Muscle layer of duodenum (tissue), 2 donors: Measurements from ENCODE around the gene TRPT1.
A peak's percentile ranks its signal among the peaks of the same experiment; 100 is the strongest.
"Not testable (repeated sequence)": the region's sequence is repeated elsewhere in the genome, so short reads cannot be mapped to it uniquely, and the experiment has no call there.

Experiments
- H3K27ac ChIP-seq: one replicate; pipeline ENCODE4 v1.7.0; 2013; ENCODE audit warnings: mild to moderate bottlenecking, low read length
- H3K27me3 ChIP-seq: one replicate; pipeline ENCODE4 v1.7.0; 2013; ENCODE audit warnings: low read depth, mild to moderate bottlenecking, control low read depth, low read length
- H3K36me3 ChIP-seq, 2 donors: one replicate each; pipeline ENCODE4 v1.7.0; 2013; ENCODE audit warnings: low read length in 2 of 2, control low read depth in 1 of 2, mild to moderate bottlenecking in 1 of 2; ENCODE audit not compliant: insufficient read depth in 2 of 2, control insufficient read depth in 1 of 2
- H3K4me1 ChIP-seq, 2 donors: one replicate each; pipeline ENCODE4 v1.7.0; 2013; ENCODE audit warnings: low read length in 2 of 2, mild to moderate bottlenecking in 2 of 2, control low read depth in 1 of 2, moderate library complexity in 1 of 2; ENCODE audit not compliant: insufficient read depth in 2 of 2, control insufficient read depth in 1 of 2
- H3K4me3 ChIP-seq, 2 donors: one replicate each; pipeline ENCODE4 v1.7.0; 2013; ENCODE audit warnings: low read length in 2 of 2, low read depth in 1 of 2, mild to moderate bottlenecking in 1 of 2
- H3K9me3 ChIP-seq, 2 donors: one replicate each; pipeline ENCODE4 v1.7.0; 2013; ENCODE audit warnings: low read length in 2 of 2, control low read depth in 1 of 2, mild to moderate bottlenecking in 1 of 2; ENCODE audit not compliant: control insufficient read depth in 1 of 2
- donor health status: healthy.

TRPT1 gene

DNA sequence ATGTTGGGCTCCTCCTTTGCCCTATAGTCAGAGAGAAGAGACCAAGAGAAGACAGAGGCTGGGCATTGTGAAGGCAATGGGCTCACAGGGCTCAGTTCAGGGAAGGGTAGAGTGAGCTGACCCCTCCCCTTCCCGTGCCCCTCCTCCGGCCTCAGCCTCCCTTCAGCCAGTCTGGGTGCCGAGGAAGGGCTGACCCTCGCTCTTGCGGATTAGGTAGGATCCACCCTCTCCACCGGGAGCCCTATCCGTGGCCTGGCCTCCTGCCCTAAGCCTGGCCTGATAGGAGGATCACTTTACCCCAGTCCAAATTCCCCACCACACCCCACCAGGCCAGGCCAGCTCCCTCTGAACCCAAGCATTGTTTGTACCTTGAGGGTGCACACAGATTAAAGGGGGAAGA lies 22.6 kb upstream of the TRPT1 start:
- H3K27ac ChIP-seq: no peak overlapping the region
- no peak overlapping the region for H3K4me3 ChIP-seq
- H3K4me1 ChIP-seq: peaks cover 3 to 49% of the 10 kb centered on the region in 2 donors
- no peaks in the 10 kb centered on the region for H3K27me3 ChIP-seq
- H3K9me3 ChIP-seq: no peaks in the 10 kb centered on the region
- no peaks in the 10 kb centered on the region for H3K36me3 ChIP-seq

DNA sequence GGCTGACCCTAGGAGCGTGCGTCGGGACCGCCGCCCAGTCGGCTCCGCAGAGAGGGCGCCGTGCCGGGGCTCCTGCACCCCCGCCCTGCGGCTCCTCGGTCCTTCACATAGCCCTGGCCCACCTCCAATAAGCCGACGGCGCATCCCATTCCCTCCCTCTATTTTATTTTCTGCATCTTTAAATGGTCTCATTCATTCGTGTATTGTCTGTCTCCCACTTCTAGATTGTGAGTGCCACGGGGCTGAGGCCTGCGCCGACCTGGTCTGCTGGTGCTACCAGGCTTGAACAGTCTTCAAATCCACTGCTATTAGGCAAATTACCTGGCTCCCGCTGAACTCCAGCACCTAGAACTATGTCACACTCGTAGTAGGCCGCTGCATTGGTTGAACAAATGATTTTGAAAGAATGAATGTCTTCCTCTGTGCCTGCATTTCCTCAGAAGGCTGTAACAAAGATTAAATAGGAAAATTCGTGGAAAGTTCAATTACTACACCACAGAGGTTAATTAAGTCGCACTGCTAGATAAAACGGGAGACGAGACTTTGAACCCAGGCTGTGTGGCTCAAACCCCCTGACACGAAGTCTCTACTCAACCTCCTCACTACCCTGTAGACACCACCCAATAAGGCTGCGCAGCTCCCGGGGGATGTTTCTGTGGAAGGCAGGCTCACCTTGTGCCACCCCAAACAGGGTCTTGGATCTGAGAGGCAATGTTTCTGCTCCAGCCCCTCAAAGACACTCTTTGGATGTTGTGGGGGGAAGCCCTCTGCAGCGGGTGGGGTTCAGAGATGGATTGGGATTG lies 21.9 kb upstream of the TRPT1 start:
- H3K27me3 ChIP-seq: no peaks in the 10 kb centered on the region
- H3K4me3 ChIP-seq: peak overlapping the region; percentile 91 to 98
- peaks cover 3 to 50% of the 10 kb centered on the region in 2 donors for H3K4me1 ChIP-seq
- no peak overlapping the region for H3K27ac ChIP-seq
- H3K9me3 ChIP-seq: no peaks in the 10 kb centered on the region
- no peaks in the 10 kb centered on the region for H3K36me3 ChIP-seq

DNA sequence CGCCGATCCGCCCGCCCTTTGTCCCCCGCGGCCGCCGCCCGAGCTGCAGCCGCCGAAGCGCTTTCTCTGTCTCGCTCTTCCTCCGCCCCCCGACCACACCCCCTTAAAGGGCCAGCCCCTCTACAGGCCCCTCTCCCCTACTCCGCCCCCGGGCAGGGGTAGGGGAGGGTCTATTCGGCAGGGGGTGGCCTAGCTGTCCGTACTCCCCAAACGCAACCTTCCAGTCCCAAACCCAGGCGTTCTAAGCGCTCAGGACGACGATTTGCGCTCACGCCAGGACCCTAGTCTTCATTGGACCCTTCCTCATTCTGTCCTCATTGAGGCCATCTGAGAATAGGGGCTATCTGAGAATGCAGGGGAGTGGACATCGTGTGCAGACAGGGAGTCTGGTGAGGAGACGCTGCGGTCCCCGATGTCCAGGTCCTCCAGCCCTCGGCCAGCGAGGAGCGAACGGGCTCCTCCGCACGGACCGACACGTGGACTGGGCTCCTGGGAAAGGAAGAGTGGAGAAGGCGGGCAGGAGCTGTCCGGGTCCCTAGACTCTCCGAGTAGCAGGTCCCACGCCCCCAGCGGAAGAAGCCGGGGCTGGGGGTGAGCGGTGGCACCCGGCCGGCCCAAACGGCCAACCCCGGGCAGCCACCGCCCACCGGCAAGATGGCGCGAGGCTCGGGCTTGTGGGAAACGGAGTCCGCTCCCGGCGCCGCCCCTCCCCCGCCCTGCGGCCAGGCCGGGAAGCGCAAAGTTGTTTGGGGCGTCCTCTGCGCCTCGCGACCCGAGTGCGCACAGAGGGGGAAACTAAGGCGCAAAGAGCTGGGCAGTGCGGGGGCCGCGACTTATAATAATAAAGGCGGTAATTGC lies 21.1 kb upstream of the TRPT1 start, which contains the start of gene PPP1R14B:
Gene PPP1R14B (minus strand): TSS at position 73 of the 858 bp plus-strand sequence. CDS start 270 bp downstream, outside the sequence.
- H3K4me3 ChIP-seq: peak within 1 kb of the TSS; percentile 91 to 98
- peaks cover 8 to 50% of the 10 kb centered on the region in 2 donors for H3K4me1 ChIP-seq
- H3K36me3 ChIP-seq: no peaks in the 10 kb centered on the region
- H3K9me3 ChIP-seq: no peaks in the 10 kb centered on the region
- H3K27ac ChIP-seq: peak within 1 kb of the TSS; percentile 92
- H3K27me3 ChIP-seq: no peaks in the 10 kb centered on the region

DNA sequence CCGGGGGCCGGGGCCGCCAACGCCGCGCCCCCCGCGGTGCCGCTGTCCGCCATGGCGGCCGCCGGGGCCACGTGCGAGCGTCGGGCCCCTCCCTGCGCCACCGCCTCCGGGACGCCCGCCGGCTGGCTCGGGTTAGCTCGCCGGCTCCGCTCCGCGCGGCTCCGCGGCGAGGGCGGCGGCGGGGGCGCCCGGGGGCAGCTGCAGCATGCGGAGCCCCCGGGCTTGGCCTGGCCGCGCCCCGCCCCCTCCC lies 20.6 kb upstream of the TRPT1 start:
- not testable (repeated sequence) for H3K27ac ChIP-seq, H3K9me3 ChIP-seq, H3K36me3 ChIP-seq, H3K27me3 ChIP-seq
- Histone ChIP-seq H3K4me1 (peaks cover 8 to 50% of the 10 kb centered on the region in 2 donors), H3K4me3 (peak overlapping the region in 1 of 2 donors; percentile 98)

DNA sequence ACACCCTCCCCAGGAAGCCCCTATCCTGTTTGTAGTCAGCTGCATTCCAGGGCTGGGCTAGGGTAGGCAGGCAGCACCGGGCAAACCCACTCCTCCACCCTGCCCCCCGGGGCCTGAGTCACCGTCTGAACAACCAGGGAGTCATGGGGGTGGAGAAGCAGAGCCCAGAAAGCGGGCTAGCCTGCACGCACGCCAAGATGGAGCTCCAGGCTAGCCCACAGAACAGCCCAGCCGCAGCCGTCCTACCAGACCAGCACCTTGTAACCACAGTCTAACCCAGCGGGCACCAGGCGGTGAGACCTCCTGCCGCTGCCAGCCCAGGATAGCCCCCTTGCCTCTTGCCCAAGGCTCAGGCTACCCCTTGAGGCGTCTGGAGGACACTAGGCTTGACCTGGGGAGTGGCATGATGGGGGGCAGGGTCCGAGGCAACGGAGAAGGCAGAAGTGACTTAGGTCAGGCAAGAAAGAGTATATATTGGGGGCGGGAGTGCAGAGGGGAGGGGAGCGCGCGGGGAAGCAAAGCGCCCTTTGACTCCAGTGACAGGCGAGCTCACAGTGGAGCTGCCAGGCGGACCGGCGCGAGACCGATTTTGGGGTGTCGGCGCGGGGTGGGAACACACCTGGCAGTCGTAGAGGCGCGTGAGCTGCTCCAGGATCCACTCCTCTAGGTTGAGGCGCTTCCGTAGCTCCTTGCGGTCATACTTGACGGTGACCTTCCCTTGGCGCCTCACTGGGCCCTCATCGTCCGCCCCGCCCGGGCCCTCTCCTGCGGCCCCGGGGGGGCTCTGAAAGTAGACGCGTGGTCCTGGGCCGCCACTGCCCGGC lies 20.0 kb upstream of the TRPT1 start:
- Histone ChIP-seq H3K4me3 (peak overlapping the region; percentile 68 to 77), H3K9me3 (no peaks in the 10 kb centered on the region), H3K27me3 (no peaks in the 10 kb centered on the region), H3K4me1 (peaks cover 8 to 50% of the 10 kb centered on the region in 2 donors), H3K36me3 (no peaks in the 10 kb centered on the region), H3K27ac (peak overlapping the region; percentile 88)

DNA sequence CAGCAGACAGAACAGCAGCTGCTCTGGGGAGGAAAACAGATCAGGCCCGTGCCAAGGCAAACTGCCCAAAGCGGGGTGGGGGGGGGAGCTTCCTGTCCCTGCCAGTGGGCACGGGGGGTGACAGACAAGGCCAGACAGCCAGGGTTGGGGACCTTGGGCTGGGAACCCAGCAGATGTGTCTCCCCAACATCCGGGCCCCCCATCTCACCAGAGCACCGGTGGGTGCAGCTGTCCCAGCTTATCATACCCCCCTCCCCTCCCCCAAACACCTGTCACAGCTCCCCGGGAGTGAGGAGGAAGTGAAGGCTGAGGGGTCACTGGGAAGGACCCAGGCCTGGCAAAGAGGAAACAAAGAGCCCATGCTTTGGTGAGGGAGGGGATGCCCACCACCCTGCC lies 19.4 kb upstream of the TRPT1 start:
- H3K27me3 ChIP-seq: no peaks in the 10 kb centered on the region
- H3K4me3 ChIP-seq: peak overlapping the region; percentile 68 to 77
- H3K9me3 ChIP-seq: no peaks in the 10 kb centered on the region
- H3K36me3 ChIP-seq: no peaks in the 10 kb centered on the region
- peaks cover 5 to 44% of the 10 kb centered on the region in 2 donors for H3K4me1 ChIP-seq
- H3K27ac ChIP-seq: peak overlapping the region; percentile 88

DNA sequence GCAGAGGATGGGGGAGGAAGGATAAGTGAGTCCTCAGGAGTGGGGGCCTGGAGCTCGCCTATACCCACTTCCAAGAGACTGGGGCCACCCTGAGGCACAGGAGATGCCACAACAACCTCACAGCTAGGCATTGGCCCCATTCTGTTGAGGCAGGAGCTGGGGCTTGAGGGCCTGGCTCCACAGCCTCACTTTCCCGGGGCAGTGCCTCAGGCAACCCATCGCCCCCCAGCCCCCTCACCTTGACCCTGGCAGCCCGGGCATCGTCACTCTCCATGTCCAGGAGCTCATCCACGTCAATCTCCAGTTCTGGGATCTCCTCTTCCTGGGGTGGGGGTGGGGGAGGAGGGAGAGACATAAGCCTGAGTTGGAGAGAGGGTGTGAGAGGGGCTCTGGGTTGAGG lies 19.0 kb upstream of the TRPT1 start:
- no peaks in the 10 kb centered on the region for H3K9me3 ChIP-seq
- no peaks in the 10 kb centered on the region for H3K27me3 ChIP-seq
- H3K4me3 ChIP-seq: peak overlapping the region; percentile 68 to 77
- peaks cover 5 to 48% of the 10 kb centered on the region in 2 donors for H3K4me1 ChIP-seq
- no peaks in the 10 kb centered on the region for H3K36me3 ChIP-seq
- peak overlapping the region; percentile 88 for H3K27ac ChIP-seq

DNA sequence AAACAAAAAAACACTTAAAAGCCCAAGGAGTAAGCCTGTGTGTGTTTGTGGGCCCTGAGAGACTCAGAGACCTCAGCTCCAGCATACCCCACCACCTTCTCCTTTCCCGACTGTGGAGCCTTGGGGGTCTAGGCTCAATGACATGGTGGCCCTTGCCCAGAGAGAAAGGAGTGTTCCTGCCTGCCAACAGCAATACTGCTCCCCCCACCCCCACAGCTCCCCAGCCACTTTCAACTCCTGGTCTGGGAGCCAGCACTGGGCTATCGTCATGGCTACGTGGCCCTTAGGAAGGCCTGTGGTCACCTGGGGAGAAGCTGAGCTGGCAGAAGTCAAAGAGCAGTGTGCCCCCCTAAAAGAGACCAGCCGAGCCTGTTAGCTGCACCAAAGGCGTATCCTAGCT lies 18.1 kb upstream of the TRPT1 start:
- no peaks in the 10 kb centered on the region for H3K36me3 ChIP-seq
- H3K4me1 ChIP-seq: peaks cover 5 to 49% of the 10 kb centered on the region in 2 donors
- no peak overlapping the region for H3K27ac ChIP-seq
- H3K4me3 ChIP-seq: no peak overlapping the region
- no peaks in the 10 kb centered on the region for H3K27me3 ChIP-seq
- no peaks in the 10 kb centered on the region for H3K9me3 ChIP-seq

DNA sequence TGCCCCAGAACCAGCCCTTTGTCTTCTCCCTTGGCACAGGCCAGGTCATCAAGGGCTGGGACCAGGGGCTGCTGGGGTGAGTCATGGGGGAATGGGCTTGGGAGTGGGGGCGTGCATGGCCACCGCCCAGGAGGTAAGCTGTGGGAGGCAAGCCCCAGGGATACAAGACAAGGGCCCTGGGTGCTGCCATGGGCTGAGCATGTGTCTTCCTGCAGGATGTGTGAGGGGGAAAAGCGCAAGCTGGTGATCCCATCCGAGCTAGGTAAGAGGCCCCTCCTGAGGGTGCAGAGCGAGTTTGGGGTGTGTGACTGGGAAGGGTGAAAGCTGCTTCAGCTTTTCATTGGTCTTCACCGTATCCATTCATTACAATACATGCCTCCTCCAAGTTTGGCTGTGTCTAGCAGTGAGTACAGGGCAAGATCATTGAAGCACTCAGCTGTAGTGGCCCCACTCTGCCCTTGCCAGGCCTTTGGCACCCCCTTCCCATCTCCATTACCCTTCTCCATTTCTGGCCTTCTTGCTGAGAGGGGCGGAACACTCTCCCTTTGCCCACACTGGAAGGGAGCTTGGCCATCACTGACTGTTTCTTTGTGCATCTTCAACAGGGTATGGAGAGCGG lies 17.4 kb upstream of the TRPT1 start:
- Histone ChIP-seq H3K27ac (no peak overlapping the region), H3K27me3 (no peaks in the 10 kb centered on the region), H3K4me1 (peaks cover 5 to 49% of the 10 kb centered on the region in 2 donors), H3K4me3 (no peak overlapping the region), H3K36me3 (peaks cover 6% of the 10 kb centered on the region in 2 donors), H3K9me3 (no peaks in the 10 kb centered on the region)

DNA sequence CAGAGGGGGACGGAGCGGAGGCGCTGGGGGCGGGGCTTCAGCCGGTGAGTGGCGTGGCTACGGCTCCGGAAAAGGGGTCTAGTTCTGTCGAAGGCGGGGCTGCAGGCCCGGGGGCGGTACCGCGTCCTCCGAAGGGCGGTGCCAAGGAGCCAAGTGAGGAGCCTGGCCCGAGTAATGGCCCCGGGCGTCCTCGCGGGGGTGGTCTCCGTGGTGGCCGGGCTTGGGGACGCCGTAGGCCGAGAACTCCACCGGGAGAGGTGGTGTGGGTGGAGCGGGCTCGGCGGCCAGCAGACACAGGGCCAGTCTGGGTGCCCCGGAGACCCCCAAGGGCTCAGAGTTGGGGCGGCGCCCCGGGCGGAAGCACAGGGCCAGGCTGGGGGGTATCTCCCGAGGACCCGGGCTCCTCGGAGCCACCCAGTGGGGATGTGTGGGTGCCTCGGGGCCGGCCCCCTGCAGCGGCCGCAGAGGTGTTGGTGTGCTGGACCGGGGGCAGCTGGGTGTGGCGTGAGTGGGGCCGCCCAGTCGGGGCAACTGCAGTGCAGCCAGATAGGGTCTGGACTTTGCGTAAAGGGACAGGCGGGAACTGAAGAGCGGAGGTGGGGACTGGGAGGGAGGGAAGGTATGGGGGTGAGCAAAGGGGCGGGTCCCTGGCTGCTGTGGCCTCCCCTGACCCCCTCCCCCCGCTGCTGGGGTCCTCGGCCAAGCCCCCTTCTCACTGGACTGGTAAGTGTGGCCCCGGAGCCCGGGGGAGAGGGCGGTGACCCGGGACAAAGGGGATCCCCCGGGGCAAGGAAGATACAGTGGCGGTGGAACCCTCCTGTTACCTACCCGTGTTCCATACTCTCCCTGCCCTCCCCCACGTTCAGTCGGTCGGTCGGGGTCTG lies 15.7 kb upstream of the TRPT1 start:
- peaks cover 13 to 39% of the 10 kb centered on the region in 2 donors for H3K4me1 ChIP-seq

More for the DNA sequence above, 15.7 kb upstream of the TRPT1 start:
- peak overlapping the region; percentile 60 for H3K27ac ChIP-seq
- H3K9me3 ChIP-seq: no peaks in the 10 kb centered on the region
- no peaks in the 10 kb centered on the region for H3K27me3 ChIP-seq
- H3K36me3 ChIP-seq: peaks cover 14 to 19% of the 10 kb centered on the region in 2 donors
- H3K4me3 ChIP-seq: peak overlapping the region; percentile 65 to 93
